K562 (cell line): ENCODE results near the gene NUP50. TPM values are rescaled to one million over a fixed set of nuclear protein-coding genes. Genes with fewer than 3 reads are reported as not detected.

Experiments used
- ATAC-seq: fragments of 200-7000 bp; cut with Tn5 transposase; 3 replicates; pipeline ENCODE4 v1.9.1; 2020; ENCODE audit warnings: moderate library complexity
- BruUV-seq: library from RNA; stranded (reverse); fragments of 400-500 nt; replicated peaks from 2 replicates; lab custom pipeline; 2021; lab: Mats Ljungman, UMichigan
- CTCF ChIA-PET: fragments of 300-600 bp; formaldehyde crosslinking; extraction: SDS; loops from one replicate; lab custom pipeline; 2021; ENCODE audit warnings: low intra/inter-chr PET ratio; lab: Yijun Ruan, JAX
- POLR2A ChIA-PET: fragments of 300-600, 350-650 bp; sonication (Branson Sonifier 250); formaldehyde crosslinking; extraction: SDS; loops from one replicate; lab custom pipeline; 2021; ENCODE audit warnings: antibody characterized with exemption, inconsistent platforms; lab: Yijun Ruan, JAX
- DNase-seq, 4 experiments: peaks; one replicate each; pipeline versions ENCODE4 v3.0.0 to v3.0.0-alpha.2; 2011 to 2018; ENCODE audit warnings: low spot score in 3 of 4, mixed read lengths in 3 of 4; ENCODE audit errors: extremely low read depth in 1 of 4
- FAIRE-seq: peaks from 2 replicates; lab custom pipeline; 2011; peaks lifted over from hg19 to GRCh38; lab: Jason Lieb, UNC
- H2AFZ ChIP-seq: 2 replicates; pipeline ENCODE4 v1.6.0; 2011; ENCODE audit warnings: low read depth, low read length, control low read depth, inconsistent platforms
- H3K27ac ChIP-seq: fragments of 200-600 bp; 3 replicates; pipeline ENCODE4 v1.8.0; 2011; ENCODE audit warnings: low read depth, mild to moderate bottlenecking, control low read depth, inconsistent platforms, low read length, moderate library complexity, mixed read lengths; ENCODE audit errors: extremely low read depth
- H3K27me3 ChIP-seq, 2 experiments: fragments of 300-600 bp in 1 of 2; 2 replicates in 1 of 2; 3 replicates in 1 of 2; pipeline versions ENCODE4 v1.6.0 to v1.8.0; 2011; ENCODE audit warnings: inconsistent platforms in 2 of 2, low read length in 2 of 2, mild to moderate bottlenecking in 1 of 2, mixed read lengths in 1 of 2, moderate library complexity in 1 of 2; ENCODE audit not compliant: control insufficient read depth in 2 of 2, insufficient read depth in 2 of 2
- H3K36me3 ChIP-seq: fragments of 300-600 bp; 3 replicates; pipeline ENCODE4 v1.8.0; 2011; ENCODE audit warnings: mild to moderate bottlenecking, low read length, inconsistent platforms; ENCODE audit not compliant: control insufficient read depth, insufficient read depth
- H3K4me1 ChIP-seq, 2 experiments: fragments of 200-600 bp in 1 of 2; replicated peaks in 1 of 2; 2 replicates in 1 of 2; 3 replicates in 1 of 2; pipeline versions ENCODE4 v1.5.1 to v1.8.0; 2011; ENCODE audit warnings: inconsistent platforms in 2 of 2, low read length in 2 of 2, mild to moderate bottlenecking in 1 of 2, mixed read lengths in 1 of 2, moderate library complexity in 1 of 2; ENCODE audit not compliant: control insufficient read depth in 2 of 2, insufficient read depth in 2 of 2
- H3K4me2 ChIP-seq: 2 replicates; pipeline ENCODE4 v1.6.1; 2011; ENCODE audit warnings: low read length, control low read depth, inconsistent platforms, mixed read lengths; ENCODE audit not compliant: insufficient read depth
- H3K4me3 ChIP-seq: fragments of 200-600 bp; sonication (generic), shearing (Covaris generic); 2 replicates; pipeline ENCODE4 v1.5.1; 2016; ENCODE audit warnings: control low read depth, inconsistent platforms
- H3K79me2 ChIP-seq: fragments of 200-600 bp; 3 replicates; pipeline ENCODE4 v1.8.0; 2011; ENCODE audit warnings: low read length, inconsistent platforms; ENCODE audit not compliant: control insufficient read depth, insufficient read depth
- H3K9ac ChIP-seq, 2 experiments: 2 replicates each; pipeline versions ENCODE4 v1.6.0 to v1.6.1; 2011; ENCODE audit warnings: low read depth in 2 of 2, low read length in 2 of 2, control low read depth in 1 of 2, inconsistent platforms in 1 of 2, mild to moderate bottlenecking in 1 of 2, mixed read lengths in 1 of 2; ENCODE audit not compliant: insufficient read depth in 1 of 2
- H3K9me1 ChIP-seq: one replicate; pipeline ENCODE4 v1.6.0; 2011; ENCODE audit warnings: inconsistent platforms, mild to moderate bottlenecking, low read length, moderate library complexity; ENCODE audit not compliant: control insufficient read depth, insufficient read depth
- H3K9me3 ChIP-seq: replicated peaks from 2 replicates; pipeline ENCODE4 v1.5.1; 2011; ENCODE audit warnings: low read depth, low read length, inconsistent platforms; ENCODE audit not compliant: control insufficient read depth, insufficient read depth
- H4K20me1 ChIP-seq: replicated peaks from 2 replicates; pipeline ENCODE4 v1.6.1; 2011; ENCODE audit warnings: low read length, inconsistent platforms, mixed read lengths; ENCODE audit not compliant: control insufficient read depth, insufficient read depth
- CBFB ChIP-seq: sonication (generic); formaldehyde crosslinking; IDR thresholded peaks from 2 replicates; pipeline ENCODE4 v1.4.0; 2020; ENCODE audit warnings: mild to moderate bottlenecking, missing genetic modification reagents
- CBX5 ChIP-seq: IDR thresholded peaks from 2 replicates; pipeline ENCODE4 v1.6.1; 2014; ENCODE audit warnings: low read depth, borderline replicate concordance
- HDGF ChIP-seq: fragments of 450-650 bp; IDR thresholded peaks from 2 replicates; pipeline ENCODE4 v1.6.1; 2016
- HMGXB4 ChIP-seq: sonication (generic); formaldehyde crosslinking; IDR thresholded peaks from 2 replicates; pipeline ENCODE4 v1.8.1; 2023; ENCODE audit warnings: mild to moderate bottlenecking, missing genetic modification reagents
- IFI16 ChIP-seq: fragments of 250-450 bp; sonication (Bioruptor Pico); IDR thresholded peaks from 2 replicates; pipeline ENCODE4 v2.1.2; 2022; ENCODE audit warnings: mild to moderate bottlenecking, inconsistent platforms
- MBD1 ChIP-seq: fragments of 250-450 bp; sonication (Bioruptor Pico); IDR thresholded peaks from 2 replicates; pipeline ENCODE4 v1.8.0; 2022; ENCODE audit warnings: inconsistent platforms
- NCOA4 ChIP-seq: fragments of 450-650 bp; IDR thresholded peaks from 2 replicates; pipeline ENCODE4 v1.6.1; 2018; ENCODE audit warnings: mild to moderate bottlenecking; ENCODE audit not compliant: partially characterized antibody
- PHB2 ChIP-seq: fragments of 450-650 bp; IDR thresholded peaks from 2 replicates; pipeline ENCODE4 v1.6.1; 2017; ENCODE audit warnings: low read depth
- RBM17 ChIP-seq: fragments of 200-400 bp; formaldehyde crosslinking; IDR thresholded peaks from 2 replicates; pipeline ENCODE4 v1.6.1; 2017; ENCODE audit warnings: low read depth, mild to moderate bottlenecking, low read length, borderline replicate concordance
- RBM25 ChIP-seq: fragments of 200-400 bp; formaldehyde crosslinking; IDR thresholded peaks from 2 replicates; pipeline ENCODE4 v1.6.1; 2018; ENCODE audit warnings: low read length, low read depth, moderate library complexity; ENCODE audit not compliant: severe bottlenecking
- RFX5 ChIP-seq: IDR thresholded peaks from 2 replicates; pipeline ENCODE4 v1.6.1; 2011; ENCODE audit warnings: low read depth, mild to moderate bottlenecking, improper control_type of control experiment, low read length
- ZBTB2 ChIP-seq: fragments of 450-650 bp; IDR thresholded peaks from 2 replicates; pipeline ENCODE4 v1.6.1; 2016; ENCODE audit warnings: antibody characterized with exemption
- ZNF23 ChIP-seq: fragments of 250-450 bp; sonication (Bioruptor Pico); IDR thresholded peaks from 2 replicates; pipeline ENCODE4 v1.4.0; 2020; ENCODE audit warnings: mild to moderate bottlenecking
- ZNF507 ChIP-seq: conservative IDR thresholded peaks from 2 replicates; pipeline ENCODE4 v1.6.1; 2017; ENCODE audit warnings: missing genetic modification characterization, missing compliant biosample characterization
- ZNF609 ChIP-seq: sonication (generic); formaldehyde crosslinking; IDR thresholded peaks from 2 replicates; pipeline ENCODE4 v1.8.1; 2023; ENCODE audit warnings: missing genetic modification reagents, mild to moderate bottlenecking, borderline replicate concordance
- WGBS: fragments of 100-300 bp; shearing (Covaris generic); methylation state at CpG from one replicate; pipeline ENCODE4 v1.1.6; 2016; ENCODE audit warnings: low coverage, mixed read lengths; ENCODE audit not compliant: insufficient coverage; ENCODE audit errors: missing lambda C conversion rate; 5-methylcytosine and 5-hydroxymethylcytosine counted together
- in situ Hi-C: fragments of 300-500 bp; cut with MboI; formaldehyde crosslinking; loops from 4 replicates; pipeline ENCODE4 v1.15.0; 2018; ENCODE audit warnings: inconsistent platforms, mixed read lengths
- intact Hi-C: fragments of 100-400 bp; cut with micrococcal nuclease; formaldehyde crosslinking; loops from 2 replicates; pipeline ENCODE4 v1.14.2; 2022
- polyA plus RNA-seq, 8 experiments: library from polyadenylated mRNA; depleted of rRNA in 4 of 8; stranded (reverse) in 5 of 8; unstranded in 3 of 8; fragments of >200 nt; fragmentation: Nextera tagmentation in 2 of 8; fragmentation: Illumina TruSeq in 1 of 8; extraction: Ambion mirVana in 2 of 8; extraction: Trizol in 1 of 8; gene quantifications; 2 replicates each; pipeline versions ENCODE4 v1.2.1 to v1.2.3, GENCODE V29; 2011 to 2014; ENCODE audit warnings: inconsistent platforms in 1 of 8, missing spikeins in 1 of 8
- total RNA-seq, 7 experiments: library from RNA; depleted of rRNA in 6 of 7; stranded (reverse); fragments of >200 nt in 6 of 7; fragmentation: Illumina TruSeq in 2 of 7; extraction: Trizol in 2 of 7; gene quantifications; 2 replicates each; pipeline versions ENCODE4 v1.2.1 to v1.2.3, GENCODE V29; 2011 to 2021; ENCODE audit warnings: low replicate concordance in 1 of 7

NUP50 gene
- total and polyA plus RNA-seq, 9 of the 15 experiments (the other 6 are each of a cell fraction or from before 2014, with no cell fraction given) = 23.8 to 83.7 (median 55.3) TPM

- no peak for FAIRE-seq
- ChIA-PET POLR2A (interaction anchor here (0.6 kb wide), 1 partner anchor 47 kb away, joined by 3 read pairs; no protein-coding TSS in a partner anchor), CTCF (no interaction called here)
- 1% methylated on average over 7 of the region's 8 CpGs for WGBS
- H3K36me3 ChIP-seq = no peaks in the 10 kb centered on the region
- intact Hi-C loops = no loop called here
- no peak for ATAC-seq
- no peaks in the 10 kb centered on the region for H3K79me2 ChIP-seq
- no peaks in the 10 kb centered on the region for H4K20me1 ChIP-seq
- H3K4me3 ChIP-seq = no peak overlapping the region
- H2AFZ ChIP-seq = no peak overlapping the region
- no peak overlapping the region for H3K4me2 ChIP-seq
- no peak overlapping the region for H3K9ac ChIP-seq
- no peak for TF ChIP-seq IFI16 (CRISPR knock-in tag)
- no peak for TF ChIP-seq ZNF609 (CRISPR knock-in tag)
- TF ChIP-seq PHB2 = no peak
- TF ChIP-seq ZNF23 = no peak
- no peak for TF ChIP-seq RBM17
- TF ChIP-seq MBD1 (CRISPR knock-in tag) = no peak
- TF ChIP-seq RFX5 = no peak
- TF ChIP-seq NCOA4 = no peak
- TF ChIP-seq RBM25 = no peak
- no peak for TF ChIP-seq ZNF507 (tag)
- no peak for TF ChIP-seq HDGF
- no peak for TF ChIP-seq ZBTB2
- TF ChIP-seq CBFB (CRISPR knock-in tag) = no peak
- TF ChIP-seq CBX5 = no peak
- TF ChIP-seq HMGXB4 (CRISPR knock-in tag) = no peak
- TF ChIP-seq, all 486 proteins: peak for 0
- no peaks in the 10 kb centered on the region for H3K9me3 ChIP-seq
- no peaks in the 10 kb centered on the region for H3K4me1 ChIP-seq
- H3K9me1 ChIP-seq = no peaks in the 10 kb centered on the region
- H3K27me3 ChIP-seq = peaks cover 11 to 16% of the 10 kb centered on the region in 2 experiments
- DNase-seq = no peak
- no TSS peak for BruUV-seq
- in situ Hi-C loops = no loop called here
- H3K27ac ChIP-seq = no peak overlapping the region
Measured at GRCh38 chr22:45125188-45125587, 38.5 kb upstream of the NUP50 start.
